HG02571 (cell line): ENCODE results near the gene MAS1.

Experiments used
- ATAC-seq: cut with Tn5 transposase; IDR thresholded peaks from one replicate; pipeline ENCODE4 v1.9.1; 2021; ENCODE audit warnings: mild to moderate bottlenecking, moderate library complexity; ENCODE audit not compliant: unreplicated experiment

The MAS1 gene

DNA sequence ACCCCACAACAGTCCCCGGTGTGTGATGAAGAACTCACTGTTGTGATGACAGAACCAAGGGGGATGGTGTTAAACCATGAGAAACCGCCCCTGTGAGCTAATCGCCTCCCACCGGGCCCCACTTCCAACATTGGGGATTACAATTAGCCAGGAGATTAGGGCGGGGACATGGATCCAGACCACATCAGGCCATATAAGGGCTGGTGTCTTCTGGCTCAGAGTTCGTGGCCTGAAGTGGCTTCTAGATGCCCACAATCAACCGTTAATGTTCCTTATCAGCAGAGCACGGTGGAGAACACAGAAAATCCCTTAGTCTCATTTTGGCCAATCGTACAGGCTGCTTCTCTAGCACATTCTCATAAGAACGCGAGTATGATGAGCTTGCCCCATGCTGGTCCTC is 10.9 kb upstream of the MAS1 start:
- ATAC-seq, result no peak

DNA sequence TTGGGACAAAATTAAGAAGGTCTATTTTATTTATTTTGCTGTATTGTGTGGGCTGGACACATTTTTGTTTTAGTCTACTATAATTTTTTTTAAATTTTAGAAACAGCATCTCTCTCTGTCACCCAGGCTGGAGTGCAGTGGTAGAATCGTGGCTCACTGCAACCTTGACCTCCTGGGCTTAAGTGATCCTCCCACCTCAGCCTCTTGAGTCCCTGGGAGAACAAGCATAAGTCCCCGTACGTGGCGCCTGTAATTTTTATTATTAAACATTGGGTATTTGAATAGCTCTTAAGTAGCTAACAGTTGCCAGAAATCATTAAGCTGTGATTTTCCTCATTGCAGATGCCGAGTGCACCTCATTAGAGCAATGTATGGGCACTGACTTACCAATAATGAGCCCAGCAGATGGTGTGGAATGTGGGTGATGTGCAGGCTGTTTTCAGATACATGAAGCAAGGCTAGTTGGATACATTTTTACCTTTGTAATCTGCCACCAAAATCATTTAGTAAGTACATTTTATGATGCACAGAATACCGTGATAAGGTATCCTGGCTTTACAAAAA is 10.3 kb upstream of the MAS1 start:
- no peak for ATAC-seq

- ATAC-seq, result no peak
Measured at GRCh38 chr6:159884720-159885119, 6.1 kb upstream of the MAS1 start.

DNA sequence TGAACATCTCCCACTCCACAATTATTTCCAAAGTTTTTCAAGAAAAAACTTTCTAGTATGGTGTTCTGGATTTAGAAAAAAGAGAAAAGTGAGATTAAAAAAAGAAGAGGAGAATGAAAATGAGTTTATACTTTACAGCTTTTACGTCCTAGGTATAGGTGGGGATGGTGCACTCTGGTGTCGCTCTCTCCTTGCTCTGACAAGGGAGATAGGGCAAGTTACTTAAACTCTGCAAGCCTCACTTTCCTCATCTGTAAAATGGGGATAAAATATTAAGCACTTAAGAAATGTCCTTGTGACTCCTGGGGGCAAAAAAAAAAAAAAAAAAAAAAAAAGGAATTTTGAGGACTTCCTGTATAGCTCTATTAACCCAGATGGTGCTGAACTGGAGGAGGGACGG is 4.5 kb upstream of the MAS1 start:
- no peak for ATAC-seq

DNA sequence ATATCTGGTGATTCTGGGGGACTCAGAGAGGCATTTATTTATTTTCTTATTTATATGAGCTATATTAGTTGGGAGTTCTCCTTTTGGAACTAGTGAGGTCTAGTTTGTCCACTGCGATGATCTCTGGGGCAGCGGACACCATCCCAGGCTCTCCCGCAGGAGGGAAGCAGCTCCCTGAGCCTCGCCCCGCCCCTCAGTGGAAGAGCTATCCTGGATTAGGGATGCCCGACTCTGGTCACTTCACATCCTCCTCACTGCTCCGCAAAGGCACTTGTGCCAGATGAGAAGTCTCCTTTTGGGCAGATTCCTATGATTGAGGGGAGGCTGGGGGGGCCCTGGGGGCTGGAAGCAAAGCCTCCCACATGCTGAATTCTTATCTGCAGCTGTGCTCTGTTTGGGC is 3.6 kb upstream of the MAS1 start:
- no peak for ATAC-seq

DNA sequence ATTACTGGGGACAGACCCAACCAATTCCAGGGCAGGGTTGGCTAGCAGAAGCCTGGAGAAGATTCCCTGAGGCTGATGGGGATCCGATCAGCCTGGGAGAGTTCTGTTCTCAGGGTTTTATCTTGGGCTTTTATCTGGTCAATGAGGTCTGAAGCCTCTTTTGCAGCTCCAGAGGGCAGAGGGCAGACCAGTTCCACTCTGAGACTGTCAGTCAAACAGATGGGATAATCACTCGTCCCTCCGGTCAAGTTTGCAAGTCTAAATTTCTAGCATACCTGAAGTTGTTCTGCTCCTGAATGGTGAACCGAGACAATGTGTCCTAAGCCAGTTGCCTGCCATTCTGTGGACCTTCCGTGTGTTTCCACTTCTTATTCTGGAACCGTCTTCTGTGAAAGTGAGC is 3.0 kb upstream of the MAS1 start:
- ATAC-seq, result no peak

- no peak for ATAC-seq
Measured at GRCh38 chr6:159890201-159890600, 587 bp upstream of the MAS1 start.

- ATAC-seq, result no peak
Measured at GRCh38 chr6:159892053-159892452, 1.3 kb downstream of the MAS1 start.

DNA sequence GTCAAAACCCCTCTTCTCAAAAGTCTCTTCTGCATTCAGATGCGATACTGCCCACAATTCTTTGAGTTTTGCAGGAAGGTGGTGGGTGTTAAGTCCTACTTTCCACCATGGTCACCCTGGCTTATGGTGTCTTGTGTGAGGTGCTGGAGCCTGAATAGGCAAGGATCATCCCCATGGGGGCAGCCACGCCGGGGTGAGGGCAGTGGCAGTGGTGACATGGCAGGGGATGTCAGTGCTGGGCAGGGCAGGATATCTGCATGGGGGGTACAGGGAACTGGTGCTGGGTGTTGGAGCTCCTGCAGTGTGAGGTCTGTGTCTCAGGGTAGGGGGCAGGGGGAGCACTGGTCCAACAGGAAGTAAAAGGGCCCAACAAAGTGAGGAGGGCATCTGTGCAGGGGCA is 2.3 kb downstream of the MAS1 start:
- no peak for ATAC-seq

- no peak for ATAC-seq
Measured at GRCh38 chr6:159894991-159895390, 4.2 kb downstream of the MAS1 start.

GRCh38 chr6:159897603-159898002 is 6.8 kb downstream of the MAS1 start:
- no peak for ATAC-seq

DNA sequence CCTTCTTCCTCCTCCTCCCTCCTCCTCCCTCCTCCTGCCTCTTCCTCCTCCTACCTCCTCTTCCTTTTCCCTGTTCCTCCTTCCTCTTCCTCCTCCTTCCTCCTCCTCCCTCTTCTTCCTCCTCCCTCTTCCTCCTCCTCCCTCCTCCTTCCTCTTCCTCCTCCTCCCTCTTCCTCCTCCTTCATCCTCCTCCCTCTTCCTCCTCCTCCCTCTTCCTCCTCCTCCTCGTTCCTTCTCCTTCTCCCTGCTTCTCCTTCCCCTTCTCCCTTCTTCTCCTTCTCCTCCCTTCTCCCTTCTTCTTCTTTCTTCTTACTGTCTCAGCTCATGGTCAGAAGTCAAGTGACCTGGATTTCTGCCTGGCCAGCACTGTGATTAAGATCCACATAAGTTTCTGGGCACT is 7.7 kb downstream of the MAS1 start:
- no peak for ATAC-seq

- ATAC-seq, result no peak
Measured at GRCh38 chr6:159899994-159900745, 9.4 kb downstream of the MAS1 start.

GRCh38 chr6:159902620-159903019 is 11.8 kb downstream of the MAS1 start:
- ATAC-seq, result no peak

GRCh38 chr6:159904497-159904911 is 13.7 kb downstream of the MAS1 start:
- ATAC-seq, result no peak

- ATAC-seq, result no peak
Measured at GRCh38 chr6:159906400-159906799, 15.6 kb downstream of the MAS1 start.

DNA sequence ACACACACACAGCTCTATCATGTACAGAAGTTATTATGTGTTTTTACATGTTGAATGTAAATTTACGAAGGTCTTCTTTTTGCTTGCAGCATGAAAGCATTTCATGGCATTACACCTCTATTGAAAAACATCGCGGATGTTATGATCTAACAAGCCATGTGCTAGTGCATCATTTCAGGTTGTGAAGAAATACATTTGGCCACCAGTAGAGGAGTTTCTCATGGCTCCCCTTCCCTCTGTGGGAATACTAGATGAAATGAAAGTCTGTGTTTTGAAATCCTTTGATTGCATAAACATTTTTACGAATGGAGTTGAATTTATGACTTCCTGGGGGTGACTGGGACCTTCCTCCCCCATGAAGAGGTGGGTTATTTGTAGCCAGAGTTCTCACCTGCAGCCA is 17.7 kb downstream of the MAS1 start:
- ATAC-seq, result no peak

DNA sequence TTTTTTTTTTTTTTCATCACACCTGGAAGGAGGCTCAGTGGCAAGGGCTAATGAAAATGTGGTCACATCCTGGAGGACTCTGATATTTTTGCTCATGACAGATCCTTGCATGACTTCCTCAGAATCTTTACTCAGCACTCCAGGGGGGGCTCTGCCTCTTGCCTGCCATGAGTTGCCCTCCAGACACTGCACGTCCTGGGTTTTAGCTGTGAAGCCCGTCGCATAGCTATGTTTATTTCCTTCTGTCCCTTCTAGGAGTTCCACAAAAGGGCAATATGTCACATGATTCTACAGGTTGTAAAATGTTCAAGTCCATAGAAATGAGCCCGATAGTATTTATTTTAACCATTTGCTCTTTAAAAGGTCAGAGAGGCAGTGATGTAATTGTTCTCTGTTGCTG is 18.2 kb downstream of the MAS1 start:
- no peak for ATAC-seq

- ATAC-seq, result no peak
Measured at GRCh38 chr6:159910342-159910741, 19.6 kb downstream of the MAS1 start.

GRCh38 chr6:159913375-159913774 is 22.6 kb downstream of the MAS1 start:
- no peak for ATAC-seq

- no peak for ATAC-seq
Measured at GRCh38 chr6:159913862-159914564, 23.2 kb downstream of the MAS1 start.

- ATAC-seq, result no peak
Measured at GRCh38 chr6:159914565-159914923, 23.8 kb downstream of the MAS1 start.
